Heart right ventricle (tissue), 16 donors: ENCODE results near the gene PATJ. TPM values are rescaled to one million over a fixed set of nuclear protein-coding genes. Genes with fewer than 3 reads are reported as not detected.
"Not testable (repeated sequence)": the region's sequence is repeated elsewhere in the genome, so short reads cannot be mapped to it uniquely, and the experiment has no call there.

Source experiments
- ATAC-seq, 8 donors: fragments of 200-7000 bp; cut with Tn5 transposase; one replicate each; pipeline ENCODE4 v1.9.1; 2020; ENCODE audit warnings: mild to moderate bottlenecking in 8 of 8, moderate library complexity in 8 of 8, moderate number of reproducible peaks in 1 of 8
- DNase-seq, 2 donors: peaks; one replicate each; pipeline ENCODE4 v3.0.0-alpha.2; 2020
- H3K27ac ChIP-seq, 10 donors: fragments of 200-600 bp; sonication (generic) in 2 of 10; one replicate each; pipeline versions ENCODE4 v1.5.0 to v1.8.0; 2020 to 2022; ENCODE audit warnings: mild to moderate bottlenecking in 3 of 10
- H3K27me3 ChIP-seq, 7 donors: fragments of 200-600 bp; one replicate each; pipeline ENCODE4 v1.8.0; 2021 to 2022; ENCODE audit warnings: mild to moderate bottlenecking in 2 of 7
- H3K36me3 ChIP-seq, 9 donors: fragments of 200-600 bp; sonication (generic) in 1 of 9; one replicate each; pipeline versions ENCODE4 v1.5.0 to v1.8.0; 2020 to 2022; ENCODE audit warnings: mild to moderate bottlenecking in 2 of 9
- H3K4me1 ChIP-seq, 9 donors: fragments of 200-600 bp; sonication (generic) in 1 of 9; one replicate each; pipeline versions ENCODE4 v1.5.0 to v1.8.0; 2020 to 2022; ENCODE audit warnings: mild to moderate bottlenecking in 4 of 9
- H3K4me3 ChIP-seq, 10 donors: fragments of 200-600 bp; sonication (generic) in 2 of 10; one replicate each; pipeline versions ENCODE4 v1.5.0 to v1.8.0; 2020 to 2022; ENCODE audit warnings: mild to moderate bottlenecking in 7 of 10, moderate library complexity in 2 of 10
- H3K9me3 ChIP-seq, 11 donors: fragments of 200-600 bp in 10 of 11; sonication (generic) in 2 of 11; one replicate each; pipeline versions ENCODE4 v1.5.0 to v1.8.0; 2013 to 2022; ENCODE audit warnings: mild to moderate bottlenecking in 2 of 11, control low read depth in 1 of 11, moderate library complexity in 1 of 11
- CTCF ChIP-seq, 9 donors: fragments of 200-600 bp; sonication (generic) in 2 of 9; IDR thresholded peaks; one replicate each; pipeline versions ENCODE4 v1.5.0 to v1.8.0; 2021 to 2022; ENCODE audit warnings: antibody characterized with exemption in 9 of 9, mild to moderate bottlenecking in 5 of 9, moderate library complexity in 1 of 9
- WGBS, 2 donors: extraction: QIAGEN DNeasy Blood & Tissue Kit; methylation state at CpG; one replicate each; pipeline ENCODE4 v1.1.7; 2013; ENCODE audit warnings: inconsistent platforms in 1 of 2; 5-methylcytosine and 5-hydroxymethylcytosine counted together
- intact Hi-C, 10 donors: fragments of 100-400 bp; cut with DNase I; formaldehyde crosslinking; loops; one replicate each; pipeline versions ENCODE4 v1.11.1 to v1.14.2; 2022
- polyA plus RNA-seq, 2 donors: library from polyadenylated mRNA; stranded (reverse); fragments of 200-250 nt; gene quantifications; one replicate each; pipeline ENCODE4 v1.2.3, GENCODE V29; 2013
- total RNA-seq, 10 donors: library from RNA; stranded (reverse); fragmentation: NEBNext Ultra II Directional in 3 of 10; extraction: Animal tissue kit (Norgen Biotek cat#: 25700) in 3 of 10; gene quantifications; one replicate each; pipeline versions ENCODE4 v1.2.1 to v1.2.4, GENCODE V29; 2021 to 2023
- donor health status: Arrhythmogenic right ventricular cardiomyopathy.
- donor health status: ischemic (EF 13 %, LVEDD 7.1; RV severe dilation, severe dysfunction).
- donor health status: healthy with polysubstance abuse.
- donor health status: DM: no; HTN: yes; CAD: no.
- donor health status: DM: no; HTN: no; CAD: no.
- donor health status: ischemic (EF 25% LVEDD 6.9; RV normal size, moderate dysfunction).
- donor health status: ischemic (EF 25% LVEDD 5.7; RV mildly dilated, moderate dysfunction).
- donor health status: healthy.
- donor health status: DM: yes; HTN: yes; CAD: no.
- donor health status: Ischemic cardiomyopathy.
- donor health status: ischemic (EF 35%, LVEDD 5.7; RV mildly dilated, moderate dysfunction).
- donor health status: nonischemic (EF 11% LVEDD 7.7; RV severe dilation, severe dysfunction).
- donor health status: DM: yes; HTN: yes; CAD: no.
- donor health status: PGD.
- donor health status: ischemic (EF 29% LVEDD 5.4; RV normal size, mild dysfunction).
- donor health status: nonischemic (EF 23%, LVEDD 6.1; RV moderate dilation, normal function).

PATJ gene
- total and polyA plus RNA-seq, 12 donors: 3.7 to 213 (median 119) TPM

DNA sequence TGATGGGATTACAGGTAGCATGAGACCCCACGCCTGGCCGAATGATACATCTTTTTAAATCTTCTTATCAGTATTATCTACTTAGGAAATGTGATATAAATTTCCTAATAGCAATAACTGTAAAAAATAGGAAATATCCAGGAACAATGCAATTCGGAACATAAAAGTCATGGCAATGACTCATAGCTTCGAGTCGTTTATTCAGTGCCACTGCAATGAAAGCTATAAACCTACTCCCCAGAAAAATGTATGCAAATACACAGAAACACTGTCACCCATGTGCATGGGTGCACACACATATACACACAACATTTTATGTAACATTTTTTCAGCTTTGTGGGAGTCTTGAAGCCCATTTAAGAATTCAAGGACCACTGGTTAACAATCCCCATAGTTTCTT, 194.6 kb downstream of the PATJ start:
- no peak for TF ChIP-seq CTCF (IDR thresholded peaks at IDR 0.05)
- ATAC-seq: no peak
- intact Hi-C loops: no loop called here

GRCh38 chr1:61941794-61942193, 199.5 kb downstream of the PATJ start:
- ATAC-seq (no peak), DNase-seq (no peak)
- H3K9me3 ChIP-seq: no peaks in the 10 kb centered on the region
- H3K4me3 ChIP-seq: no peak overlapping the region
- TF ChIP-seq CTCF (IDR thresholded peaks at IDR 0.05): no peak
- H3K27me3 ChIP-seq: no peaks in the 10 kb centered on the region
- no peaks in the 10 kb centered on the region for H3K36me3 ChIP-seq
- no peak overlapping the region for H3K27ac ChIP-seq
- H3K4me1 ChIP-seq: no peaks in the 10 kb centered on the region
- intact Hi-C loops: no loop called here

More for the DNA sequence above, 194.6 kb downstream of the PATJ start:
- no peak for DNase-seq
- 70 to 76% methylated on average over 5 of the region's 5 CpGs for WGBS, 2 donors
- no peaks in the 10 kb centered on the region for H3K9me3 ChIP-seq
- no peak overlapping the region for H3K4me3 ChIP-seq
- no peaks in the 10 kb centered on the region for H3K4me1 ChIP-seq
- H3K27ac ChIP-seq: no peak overlapping the region
- no peaks in the 10 kb centered on the region for H3K27me3 ChIP-seq
- no peaks in the 10 kb centered on the region for H3K36me3 ChIP-seq

GRCh38 chr1:61942856-61943255, 200.6 kb downstream of the PATJ start:
- Histone ChIP-seq H3K4me3 (no peak overlapping the region), H3K9me3 (no peaks in the 10 kb centered on the region), H3K27me3 (no peaks in the 10 kb centered on the region), H3K36me3 (no peaks in the 10 kb centered on the region), H3K27ac (no peak overlapping the region), H3K4me1 (no peaks in the 10 kb centered on the region)
- intact Hi-C loops: no loop called here
- 97 to 98% methylated on average over 5 of the region's 5 CpGs for WGBS, 2 donors
- no peak for TF ChIP-seq CTCF (IDR thresholded peaks at IDR 0.05)
- ATAC-seq: no peak
- no peak for DNase-seq

- H3K36me3 ChIP-seq, ATAC-seq, H3K27me3 ChIP-seq, H3K27ac ChIP-seq, H3K9me3 ChIP-seq, intact Hi-C loops, DNase-seq, H3K4me3 ChIP-seq: not testable (repeated sequence)
- WGBS, 2 donors: 72 to 89% methylated on average over 5 of the region's 5 CpGs
- peaks cover 0 to 13% (median 0%) of the 10 kb centered on the region in 9 donors for H3K4me1 ChIP-seq
Measured at GRCh38 chr1:61948685-61949084, 206.4 kb downstream of the PATJ start.

DNA sequence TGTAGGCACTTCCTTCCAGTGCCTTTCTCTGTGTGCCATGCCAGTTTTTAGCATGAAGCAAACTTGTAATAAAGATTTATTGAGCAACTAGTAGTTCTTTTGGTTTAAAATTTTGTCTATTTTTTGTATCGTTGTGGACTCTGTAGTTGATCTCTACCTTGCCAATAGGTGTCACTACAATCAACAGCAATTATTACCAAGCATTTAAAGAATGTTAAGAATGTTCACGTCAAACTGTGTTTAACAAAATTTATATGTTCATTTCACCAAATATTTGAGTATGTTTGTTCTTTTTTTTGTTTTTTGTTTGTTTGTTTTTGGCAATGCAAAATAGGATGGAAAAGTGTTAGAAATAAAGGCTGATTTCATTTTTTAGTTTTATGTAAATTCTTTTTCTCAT, 208.1 kb downstream of the PATJ start:
- Histone ChIP-seq H3K27ac (peak overlapping the region in 5 of 10 donors; percentile 73 to 86 (median 80)), H3K9me3 (peaks cover 0 to 5% (median 0%) of the 10 kb centered on the region in 11 donors), H3K4me3 (no peak overlapping the region), H3K36me3 (no peaks in the 10 kb centered on the region), H3K4me1 (peaks cover 0 to 13% (median 0%) of the 10 kb centered on the region in 9 donors), H3K27me3 (no peaks in the 10 kb centered on the region)
- DNase-seq (no peak), ATAC-seq (no peak)
- WGBS, 2 donors: 29 to 40% methylated on average over 2 of the region's 2 CpGs
- TF ChIP-seq CTCF (IDR thresholded peaks at IDR 0.05): peak in 8 of 9 donors; percentile 11 to 52 (median 36)
- intact Hi-C loops: loop anchor here in 8 of 10 donors (5.0 to 10.0 kb wide), 4 partner anchors 66 to 124 kb away; no protein-coding TSS in a partner anchor
